Subcutaneous abdominal adipose tissue (tissue), 5 donors: Measurements from ENCODE around the gene CNGA1.
"Not testable (repeated sequence)": the region's sequence is repeated elsewhere in the genome, so short reads cannot be mapped to it uniquely, and the experiment has no call there.

ENCODE experiments used
- H3K27ac ChIP-seq: one replicate; pipeline ENCODE4 v1.7.0; 2013; ENCODE audit warnings: low read depth, mild to moderate bottlenecking, inconsistent platforms, low read length, moderate library complexity
- H3K27me3 ChIP-seq, 5 donors: one replicate each; pipeline ENCODE4 v1.7.0; 2013; ENCODE audit warnings: low read length in 5 of 5, inconsistent platforms in 1 of 5; ENCODE audit not compliant: control insufficient read depth in 5 of 5, insufficient read depth in 4 of 5
- H3K36me3 ChIP-seq, 5 donors: one replicate each; pipeline ENCODE4 v1.7.0; 2013; ENCODE audit warnings: low read length in 5 of 5; ENCODE audit not compliant: control insufficient read depth in 5 of 5, insufficient read depth in 5 of 5
- H3K4me1 ChIP-seq, 5 donors: one replicate each; pipeline ENCODE4 v1.7.0; 2013; ENCODE audit warnings: low read length in 5 of 5, mild to moderate bottlenecking in 3 of 5, moderate library complexity in 1 of 5; ENCODE audit not compliant: control insufficient read depth in 5 of 5, insufficient read depth in 5 of 5
- H3K4me3 ChIP-seq, 5 donors: one replicate each; pipeline ENCODE4 v1.7.0; 2013; ENCODE audit warnings: low read length in 5 of 5, low read depth in 1 of 5
- H3K9ac ChIP-seq, 5 donors: one replicate each; pipeline ENCODE4 v1.7.0; 2013; ENCODE audit warnings: low read length in 5 of 5, mild to moderate bottlenecking in 4 of 5, moderate library complexity in 3 of 5
- H3K9me3 ChIP-seq, 5 donors: one replicate each; pipeline ENCODE4 v1.7.0; 2013; ENCODE audit warnings: low read length in 5 of 5; ENCODE audit not compliant: control insufficient read depth in 5 of 5
- donor health status: healthy.
- donor health status: healthy.
- donor health status: healthy.
- donor health status: healthy.
- donor health status: healthy.

The CNGA1 gene

DNA sequence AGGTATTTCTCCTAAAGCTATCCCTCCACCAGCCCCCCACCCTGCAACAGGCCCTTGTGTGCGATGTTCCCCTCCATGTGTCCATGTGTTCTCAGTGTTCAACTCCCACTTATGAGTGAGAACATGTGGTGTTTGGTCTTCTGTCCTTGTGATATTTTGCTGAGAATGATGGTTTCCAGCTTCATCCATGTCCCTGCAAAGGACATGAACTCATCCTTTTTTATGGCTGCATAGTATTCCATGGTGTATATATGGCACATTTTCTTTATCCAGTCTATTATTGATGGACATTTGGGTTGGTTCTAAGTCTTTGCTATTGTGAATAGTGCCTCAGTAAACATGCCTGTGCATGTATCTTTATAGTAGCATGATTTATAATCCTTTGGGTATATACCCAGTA lies 99.3 kb downstream of the CNGA1 start:
- H3K9ac ChIP-seq = not testable (repeated sequence)

DNA sequence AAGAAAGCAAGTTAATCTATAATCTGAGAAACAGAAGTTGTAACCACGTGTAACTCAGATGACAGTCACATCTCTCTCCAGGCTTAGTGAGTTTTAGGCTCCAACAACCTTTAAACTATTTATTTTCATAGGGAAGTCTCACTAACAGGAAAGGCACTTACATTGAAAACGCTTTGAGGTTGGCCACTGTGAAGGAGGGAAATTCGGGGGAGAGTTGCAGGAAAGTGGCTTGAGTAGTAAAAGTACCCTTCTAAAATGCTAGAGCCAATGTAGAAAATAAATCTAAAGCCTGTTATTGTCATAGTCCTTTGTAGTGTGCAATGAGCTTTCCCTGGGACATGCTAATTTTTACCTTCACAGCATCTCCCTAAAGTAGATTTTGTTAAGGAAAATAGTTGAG lies 101.1 kb downstream of the CNGA1 start:
- Histone ChIP-seq H3K27me3 (no peaks in the 10 kb centered on the region), H3K4me1 (peaks cover 0 to 20% (median 18%) of the 10 kb centered on the region in 5 donors), H3K9ac (no peak overlapping the region), H3K4me3 (no peak overlapping the region), H3K9me3 (no peaks in the 10 kb centered on the region), H3K27ac (no peak overlapping the region), H3K36me3 (peaks cover 0 to 2% (median 0%) of the 10 kb centered on the region in 5 donors)

More for the DNA sequence above, 99.3 kb downstream of the CNGA1 start:
- H3K27me3 ChIP-seq, H3K27ac ChIP-seq, H3K9me3 ChIP-seq, H3K4me3 ChIP-seq, H3K36me3 ChIP-seq: not testable (repeated sequence)
- peaks cover 0 to 20% (median 18%) of the 10 kb centered on the region in 5 donors for H3K4me1 ChIP-seq

DNA sequence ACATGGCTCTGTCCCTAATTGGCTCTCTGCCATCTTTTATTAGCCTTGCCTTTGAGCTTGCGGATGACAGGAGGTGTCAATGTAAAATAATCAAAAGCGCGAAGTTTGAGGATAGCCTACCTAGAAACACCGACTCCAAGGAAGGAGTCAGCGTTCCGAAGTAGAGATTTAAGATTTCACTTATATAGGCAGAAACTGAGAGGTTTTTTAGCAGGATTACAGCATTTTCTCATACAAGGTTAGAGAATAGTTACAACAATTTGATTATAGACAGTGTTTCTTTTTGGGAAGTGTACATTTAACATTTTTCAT lies 101.6 kb downstream of the CNGA1 start:
- no peak overlapping the region for H3K27ac ChIP-seq
- peaks cover 0 to 5% (median 2%) of the 10 kb centered on the region in 5 donors for H3K36me3 ChIP-seq
- H3K9ac ChIP-seq = peak overlapping the region in 4 of 5 donors; percentile 29 to 60 (median 54)
- H3K4me3 ChIP-seq = peak overlapping the region; percentile 73 to 98 (median 97)
- no peaks in the 10 kb centered on the region for H3K27me3 ChIP-seq
- H3K9me3 ChIP-seq = no peaks in the 10 kb centered on the region
- peaks cover 0 to 20% (median 18%) of the 10 kb centered on the region in 5 donors for H3K4me1 ChIP-seq

DNA sequence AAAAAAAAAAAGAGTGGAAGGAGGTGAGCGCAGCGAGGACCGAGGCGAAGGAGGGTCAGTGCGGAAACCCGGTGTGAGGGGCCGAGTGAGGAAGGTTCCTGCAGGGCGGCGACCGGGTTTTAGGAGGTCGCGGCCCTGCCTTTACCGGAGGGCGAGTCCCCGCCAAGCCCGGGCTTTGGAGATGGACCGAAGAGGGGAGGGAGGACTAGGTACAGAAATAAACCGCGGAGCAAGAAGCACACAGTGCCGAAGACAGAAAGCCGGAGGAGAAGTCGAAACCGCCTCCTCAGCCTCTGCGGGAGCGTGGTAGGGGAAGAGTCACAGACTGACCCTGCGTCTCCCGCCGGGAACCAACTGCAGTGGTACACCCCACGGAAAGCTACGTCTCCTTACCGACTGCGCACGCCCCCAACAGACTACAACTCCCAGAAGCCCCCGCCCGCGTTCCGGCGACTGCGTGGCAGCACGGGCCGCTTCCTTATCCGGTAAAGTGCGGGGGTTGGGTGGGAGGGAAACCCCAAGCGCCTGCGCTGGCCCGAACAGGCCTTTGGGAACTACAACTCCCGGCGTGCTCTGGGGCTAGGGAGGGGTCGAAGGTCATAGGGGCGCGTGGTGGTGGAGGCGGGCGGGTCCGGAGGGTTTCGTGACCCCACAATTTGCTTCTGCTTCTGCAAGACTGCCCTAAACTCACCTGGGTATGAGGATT lies 102.1 kb downstream of the CNGA1 start, which contains the start of gene NFXL1:
NFXL1 (minus strand) TSS at position 364 of the 706 bp plus-strand sequence. CDS start 380 bp downstream, outside the sequence.
- H3K27ac ChIP-seq = peak within 1 kb of the TSS; percentile 83
- H3K27me3 ChIP-seq = no peaks in the 10 kb centered on the region
- H3K9me3 ChIP-seq = no peaks in the 10 kb centered on the region
- peaks cover 0 to 20% (median 18%) of the 10 kb centered on the region in 5 donors for H3K4me1 ChIP-seq
- peak within 1 kb of the TSS; percentile 89 to 98 (median 97) for H3K4me3 ChIP-seq
- peaks cover 0 to 5% (median 2%) of the 10 kb centered on the region in 5 donors for H3K36me3 ChIP-seq
- peak within 1 kb of the TSS; percentile 26 to 94 (median 90) for H3K9ac ChIP-seq

DNA sequence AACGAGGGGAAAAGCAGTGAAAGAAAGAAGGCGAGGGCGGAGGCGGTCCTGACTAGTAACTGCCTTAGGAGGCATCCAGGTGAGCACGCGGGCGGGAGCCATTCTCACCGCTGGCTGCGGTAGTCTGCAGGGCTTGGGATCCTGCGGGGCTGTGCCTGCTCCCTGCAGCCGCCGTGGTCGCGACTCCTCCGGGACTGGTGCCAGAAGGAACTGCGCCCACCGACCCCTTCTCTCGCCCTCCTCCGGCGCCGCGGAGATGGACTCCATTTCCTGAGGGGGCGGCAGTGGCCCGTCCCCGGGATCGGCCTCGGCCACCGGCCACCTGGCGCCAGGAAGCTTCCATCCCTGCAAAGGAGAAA lies 102.6 kb downstream of the CNGA1 start:
- H3K27ac ChIP-seq = peak overlapping the region; percentile 83
- peaks cover 0 to 20% (median 18%) of the 10 kb centered on the region in 5 donors for H3K4me1 ChIP-seq
- H3K4me3 ChIP-seq = peak overlapping the region; percentile 89 to 98 (median 97)
- peaks cover 0 to 7% (median 4%) of the 10 kb centered on the region in 5 donors for H3K36me3 ChIP-seq
- peak overlapping the region in 4 of 5 donors; percentile 89 to 94 (median 91) for H3K9ac ChIP-seq
- H3K27me3 ChIP-seq = no peaks in the 10 kb centered on the region
- no peaks in the 10 kb centered on the region for H3K9me3 ChIP-seq

DNA sequence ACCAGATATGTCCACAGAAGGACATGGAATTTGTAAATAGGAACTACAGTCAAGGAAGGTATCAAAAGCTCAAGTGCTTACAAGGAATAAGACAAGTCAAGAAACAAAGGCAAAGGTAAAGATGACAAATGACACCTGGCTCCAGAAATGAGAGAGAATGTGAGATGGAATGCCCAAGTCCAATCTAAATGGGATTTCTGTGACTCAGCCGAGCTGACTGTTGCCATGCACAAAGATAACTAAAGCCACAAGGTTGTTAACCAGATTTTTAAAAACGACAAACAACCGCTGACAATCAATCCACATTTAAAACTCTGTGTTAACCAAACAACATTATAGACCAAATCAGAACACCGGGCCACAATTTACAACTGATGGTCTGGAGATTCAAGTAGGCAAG lies 103.2 kb downstream of the CNGA1 start:
- H3K9ac ChIP-seq = peak overlapping the region in 4 of 5 donors; percentile 89 to 94 (median 91)
- H3K4me1 ChIP-seq = peaks cover 0 to 20% (median 18%) of the 10 kb centered on the region in 5 donors

DNA sequence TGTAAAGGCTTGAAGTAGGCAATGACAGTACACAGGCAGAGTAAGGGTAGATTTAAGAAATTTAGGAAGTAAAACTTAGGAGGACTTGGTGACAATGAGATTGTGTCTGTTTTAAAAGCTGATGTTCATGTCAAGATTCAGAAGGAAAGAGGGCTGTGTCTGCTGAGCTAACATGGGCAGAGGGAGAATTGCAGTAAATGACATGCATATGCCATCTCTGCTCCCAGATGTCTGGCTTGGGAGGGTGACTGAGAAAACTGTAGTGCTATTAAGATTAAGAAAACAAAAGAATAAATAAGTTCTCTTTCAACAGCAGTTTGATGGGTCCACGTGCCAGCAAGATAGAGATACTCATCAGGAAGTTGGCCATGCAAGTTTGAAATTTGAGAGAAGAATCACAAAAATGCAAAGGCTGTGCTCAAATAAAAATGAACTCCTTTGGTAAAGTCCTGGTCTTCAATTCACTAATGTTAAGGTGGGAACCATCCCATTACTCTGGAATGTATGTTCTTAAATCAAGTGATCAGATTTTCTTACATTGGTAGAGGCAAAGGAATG lies 109.3 kb downstream of the CNGA1 start:
- Histone ChIP-seq H3K9me3 (no peaks in the 10 kb centered on the region), H3K36me3 (peaks cover 19 to 45% (median 25%) of the 10 kb centered on the region in 5 donors), H3K4me1 (no peaks in the 10 kb centered on the region), H3K27ac (no peak overlapping the region), H3K27me3 (no peaks in the 10 kb centered on the region), H3K4me3 (no peak overlapping the region), H3K9ac (no peak overlapping the region)

More for the DNA sequence above, 103.2 kb downstream of the CNGA1 start:
- Histone ChIP-seq H3K9me3 (no peaks in the 10 kb centered on the region), H3K36me3 (peaks cover 1 to 8% (median 4%) of the 10 kb centered on the region in 5 donors), H3K27ac (peak overlapping the region; percentile 83), H3K27me3 (no peaks in the 10 kb centered on the region), H3K4me3 (peak overlapping the region; percentile 59 to 98 (median 97))

DNA sequence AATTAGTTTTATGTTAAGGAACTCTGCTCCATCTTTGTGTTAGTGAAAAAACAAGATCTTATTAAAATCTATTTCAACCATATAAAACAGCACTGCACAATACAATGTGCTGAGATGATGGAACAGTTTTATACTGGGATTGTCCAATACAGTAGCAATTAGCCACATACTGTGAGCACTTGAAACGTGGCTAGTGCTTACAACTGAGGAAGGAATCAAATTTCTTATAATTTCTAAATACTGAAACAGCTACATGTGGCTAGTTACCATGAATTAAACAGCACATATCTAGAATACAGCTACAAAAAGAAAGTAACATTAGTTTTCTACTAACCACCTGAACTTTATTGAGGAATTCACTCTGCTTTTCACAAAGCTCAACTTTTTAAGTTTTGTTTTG lies 116.8 kb downstream of the CNGA1 start:
- Histone ChIP-seq H3K4me1 (no peaks in the 10 kb centered on the region), H3K4me3 (no peak overlapping the region), H3K9me3 (no peaks in the 10 kb centered on the region), H3K36me3 (peaks cover 37 to 63% (median 51%) of the 10 kb centered on the region in 5 donors), H3K27me3 (no peaks in the 10 kb centered on the region), H3K27ac (no peak overlapping the region), H3K9ac (no peak overlapping the region)

DNA sequence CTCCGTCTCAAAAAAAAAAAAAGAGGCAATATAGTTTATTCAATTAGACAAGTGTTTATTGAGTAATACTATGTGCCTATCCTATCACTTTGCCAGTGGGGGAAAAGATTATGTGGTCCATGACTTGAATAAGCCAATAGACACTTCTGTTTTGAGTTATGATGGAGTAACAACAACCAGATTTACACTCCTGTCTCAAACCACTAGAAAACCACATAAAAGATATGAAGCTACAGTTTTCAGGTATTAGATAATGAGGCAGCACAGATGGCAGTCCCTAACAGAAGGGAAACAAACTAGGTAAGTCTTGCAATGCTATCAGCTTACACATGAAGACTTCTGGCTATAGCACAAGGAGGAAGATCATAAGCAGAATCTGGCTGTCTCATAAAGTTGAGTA lies 124.6 kb downstream of the CNGA1 start:
- H3K9ac ChIP-seq = no peak overlapping the region
- H3K9me3 ChIP-seq = no peaks in the 10 kb centered on the region
- H3K36me3 ChIP-seq = peaks cover 36 to 74% (median 57%) of the 10 kb centered on the region in 5 donors
- H3K27ac ChIP-seq = no peak overlapping the region
- H3K4me3 ChIP-seq = no peak overlapping the region
- H3K4me1 ChIP-seq = no peaks in the 10 kb centered on the region
- no peaks in the 10 kb centered on the region for H3K27me3 ChIP-seq
